Osteoblast (primary cell): ENCODE results near the gene RREB1. TPM values are rescaled to one million over a fixed set of nuclear protein-coding genes. Genes with fewer than 3 reads are reported as not detected.

Experiments
- DNase-seq: peaks from one replicate; pipeline ENCODE4 v3.0.0; 2011; ENCODE audit warnings: low spot score, mixed read lengths; ENCODE audit not compliant: insufficient read length; ENCODE audit errors: missing footprints
- H2AFZ ChIP-seq: 2 replicates; pipeline ENCODE4 v1.6.0; 2011; ENCODE audit warnings: mild to moderate bottlenecking, low read length
- H3K27ac ChIP-seq: 2 replicates; pipeline ENCODE4 v1.5.1; 2011; ENCODE audit warnings: mild to moderate bottlenecking, low read depth, low read length, moderate library complexity
- H3K27me3 ChIP-seq: 2 replicates; pipeline ENCODE4 v1.6.0; 2012; ENCODE audit warnings: mild to moderate bottlenecking, control low read depth, inconsistent platforms, low read length, moderate library complexity; ENCODE audit not compliant: insufficient read depth
- H3K36me3 ChIP-seq: 2 replicates; pipeline ENCODE4 v1.5.1; 2011; ENCODE audit warnings: mild to moderate bottlenecking, low read length, control low read depth, moderate library complexity; ENCODE audit not compliant: insufficient read depth
- H3K4me1 ChIP-seq: 2 replicates; pipeline ENCODE4 v1.5.1; 2011; ENCODE audit warnings: mild to moderate bottlenecking, low read length, control low read depth, moderate library complexity; ENCODE audit not compliant: insufficient read depth
- H3K4me2 ChIP-seq: 2 replicates; pipeline ENCODE4 v1.6.0; 2011; ENCODE audit warnings: mild to moderate bottlenecking, low read length; ENCODE audit not compliant: insufficient read depth
- H3K4me3 ChIP-seq: fragments of 200-600 bp; sonication (generic); 3 replicates; pipeline ENCODE4 v1.5.1; 2012; ENCODE audit warnings: mild to moderate bottlenecking, low read length, inconsistent platforms; ENCODE audit not compliant: insufficient read depth
- H3K79me2 ChIP-seq: 2 replicates; pipeline ENCODE4 v1.6.0; 2012; ENCODE audit warnings: mild to moderate bottlenecking, low read length, control low read depth, inconsistent platforms; ENCODE audit not compliant: insufficient read depth
- H3K9me3 ChIP-seq: 2 replicates; pipeline ENCODE4 v1.5.1; 2011; ENCODE audit warnings: low read depth, low read length, control low read depth
- H4K20me1 ChIP-seq: 2 replicates; pipeline ENCODE4 v1.6.0; 2012; ENCODE audit warnings: mild to moderate bottlenecking, low read length, control low read depth; ENCODE audit not compliant: insufficient read depth
- total RNA-seq: library from RNA; depleted of rRNA; stranded (reverse); fragments of >200 nt; gene quantifications from 2 replicates; pipeline ENCODE4 v1.2.3, GENCODE V29; 2012
- TF ChIP-seq, protein P1 (sequence below): IDR thresholded peaks from 2 replicates; pipeline ENCODE4 v1.5.1; 2011; ENCODE audit warnings: mild to moderate bottlenecking, low read depth, low read length, moderate library complexity; ENCODE audit errors: extremely low read depth

The RREB1 gene
- total RNA-seq, 1 donor = 29.3 TPM

DNA sequence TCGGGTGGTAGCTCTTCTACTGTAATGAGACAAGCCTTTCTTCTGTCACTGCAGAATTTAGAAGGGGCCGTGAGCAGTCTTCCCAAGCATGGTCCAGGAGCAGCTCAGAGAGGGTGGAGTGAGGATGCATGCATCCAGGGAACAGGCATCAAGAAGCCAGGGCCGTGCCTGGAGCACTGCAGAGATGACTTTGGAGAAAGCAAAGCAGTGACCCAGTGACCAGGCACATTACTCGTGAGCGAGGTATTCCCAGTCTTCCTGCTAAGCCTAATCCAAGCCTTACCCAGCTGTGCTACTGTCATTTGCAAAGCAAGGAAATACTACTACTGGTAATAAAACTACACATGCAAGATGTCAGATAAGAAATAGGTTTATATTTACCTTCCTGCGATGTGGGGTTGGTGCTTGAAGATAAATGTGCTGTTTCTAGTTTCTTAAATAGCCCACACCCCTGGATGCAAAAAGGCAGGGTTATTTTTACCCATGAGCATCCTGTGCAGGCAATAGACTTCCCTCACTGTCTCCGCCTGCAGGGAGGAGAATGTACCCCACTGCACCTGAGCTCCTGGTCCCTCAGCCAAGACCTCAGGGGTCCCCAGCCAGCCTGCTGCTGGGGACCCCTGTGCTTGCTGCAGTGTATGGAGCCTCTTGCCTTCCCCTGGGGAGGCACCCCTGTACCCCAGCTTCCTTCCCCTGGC, 142.3 kb downstream of the RREB1 start:
- TF ChIP-seq, protein P1, sequence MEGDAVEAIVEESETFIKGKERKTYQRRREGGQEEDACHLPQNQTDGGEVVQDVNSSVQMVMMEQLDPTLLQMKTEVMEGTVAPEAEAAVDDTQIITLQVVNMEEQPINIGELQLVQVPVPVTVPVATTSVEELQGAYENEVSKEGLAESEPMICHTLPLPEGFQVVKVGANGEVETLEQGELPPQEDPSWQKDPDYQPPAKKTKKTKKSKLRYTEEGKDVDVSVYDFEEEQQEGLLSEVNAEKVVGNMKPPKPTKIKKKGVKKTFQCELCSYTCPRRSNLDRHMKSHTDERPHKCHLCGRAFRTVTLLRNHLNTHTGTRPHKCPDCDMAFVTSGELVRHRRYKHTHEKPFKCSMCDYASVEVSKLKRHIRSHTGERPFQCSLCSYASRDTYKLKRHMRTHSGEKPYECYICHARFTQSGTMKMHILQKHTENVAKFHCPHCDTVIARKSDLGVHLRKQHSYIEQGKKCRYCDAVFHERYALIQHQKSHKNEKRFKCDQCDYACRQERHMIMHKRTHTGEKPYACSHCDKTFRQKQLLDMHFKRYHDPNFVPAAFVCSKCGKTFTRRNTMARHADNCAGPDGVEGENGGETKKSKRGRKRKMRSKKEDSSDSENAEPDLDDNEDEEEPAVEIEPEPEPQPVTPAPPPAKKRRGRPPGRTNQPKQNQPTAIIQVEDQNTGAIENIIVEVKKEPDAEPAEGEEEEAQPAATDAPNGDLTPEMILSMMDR = no peak
- no peaks in the 10 kb centered on the region for H3K27me3 ChIP-seq
- no peak for DNase-seq
- no peak overlapping the region for H3K27ac ChIP-seq
- H3K4me1 ChIP-seq = no peaks in the 10 kb centered on the region
- no peaks in the 10 kb centered on the region for H3K9me3 ChIP-seq
- peaks cover 14% of the 10 kb centered on the region for H4K20me1 ChIP-seq
- peaks cover 5% of the 10 kb centered on the region for H3K79me2 ChIP-seq
- H3K4me3 ChIP-seq = no peak overlapping the region
- H3K36me3 ChIP-seq = peaks cover 45% of the 10 kb centered on the region
- H3K4me2 ChIP-seq = no peak overlapping the region
- no peak overlapping the region for H2AFZ ChIP-seq

DNA sequence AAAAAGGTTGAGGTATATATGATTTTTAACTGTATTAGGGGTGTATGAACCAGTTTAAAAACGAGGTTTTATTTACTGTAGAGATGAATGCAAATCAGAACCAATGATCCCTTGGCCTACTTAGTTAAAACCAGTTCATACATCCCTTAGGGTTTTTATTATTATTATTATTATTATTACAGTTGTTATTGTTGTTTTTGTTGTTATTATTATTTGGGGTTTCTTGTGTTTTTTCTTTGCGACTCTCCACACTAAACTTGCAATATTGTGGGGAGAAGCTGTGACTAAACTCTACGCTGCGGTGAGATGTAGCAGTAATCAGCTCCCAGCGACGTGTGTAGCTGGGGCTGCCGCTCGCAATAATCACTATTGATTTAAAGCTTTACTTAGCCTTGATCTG, 143.1 kb downstream of the RREB1 start:
- peaks cover 10% of the 10 kb centered on the region for H4K20me1 ChIP-seq
- peaks cover under 1% of the 10 kb centered on the region for H3K79me2 ChIP-seq
- no peak overlapping the region for H3K4me2 ChIP-seq
- no peak overlapping the region for H3K4me3 ChIP-seq
- no peak overlapping the region for H2AFZ ChIP-seq
- no peaks in the 10 kb centered on the region for H3K27me3 ChIP-seq
- TF ChIP-seq, protein P1 = no peak
- H3K9me3 ChIP-seq = peaks cover under 1% of the 10 kb centered on the region
- DNase-seq = no peak
- H3K4me1 ChIP-seq = no peaks in the 10 kb centered on the region
- H3K36me3 ChIP-seq = peaks cover 45% of the 10 kb centered on the region
- H3K27ac ChIP-seq = no peak overlapping the region

DNA sequence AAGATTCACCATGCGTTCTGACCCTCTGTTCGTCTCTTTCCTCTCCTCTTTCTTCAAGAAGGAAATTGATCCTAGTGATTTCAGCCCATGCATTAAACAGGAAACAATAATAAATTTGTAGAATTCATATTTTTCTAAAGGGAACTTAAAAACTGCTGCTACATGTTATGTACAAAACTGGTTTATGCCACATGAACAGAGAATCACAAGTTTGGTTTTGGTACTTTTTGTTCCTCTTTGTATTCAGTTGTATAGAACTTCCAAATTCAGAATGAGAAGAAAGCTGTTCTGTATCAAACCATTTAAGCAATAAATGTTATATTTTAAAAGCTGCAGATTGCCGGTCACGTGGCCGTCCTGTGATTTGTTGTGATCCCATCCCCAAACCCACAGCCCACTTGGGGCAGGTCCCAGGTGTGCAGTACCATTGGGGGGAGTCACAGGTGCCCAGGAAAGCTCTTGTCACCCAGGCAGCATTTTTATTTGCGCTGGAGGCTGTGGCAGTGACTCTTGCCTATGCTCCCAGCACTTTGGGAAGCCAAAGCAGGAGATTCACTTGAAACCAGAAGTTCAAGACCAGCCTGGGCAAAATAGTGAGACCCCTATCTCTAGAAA, 144.0 kb downstream of the RREB1 start:
- Histone ChIP-seq H4K20me1 (peaks cover 10% of the 10 kb centered on the region), H3K79me2 (no peaks in the 10 kb centered on the region), H3K27me3 (no peaks in the 10 kb centered on the region), H2AFZ (no peak overlapping the region), H3K36me3 (peaks cover 40% of the 10 kb centered on the region), H3K9me3 (peaks cover 3% of the 10 kb centered on the region), H3K27ac (no peak overlapping the region), H3K4me3 (no peak overlapping the region), H3K4me2 (no peak overlapping the region), H3K4me1 (no peaks in the 10 kb centered on the region)
- DNase-seq = no peak
- TF ChIP-seq, protein P1 = no peak

DNA sequence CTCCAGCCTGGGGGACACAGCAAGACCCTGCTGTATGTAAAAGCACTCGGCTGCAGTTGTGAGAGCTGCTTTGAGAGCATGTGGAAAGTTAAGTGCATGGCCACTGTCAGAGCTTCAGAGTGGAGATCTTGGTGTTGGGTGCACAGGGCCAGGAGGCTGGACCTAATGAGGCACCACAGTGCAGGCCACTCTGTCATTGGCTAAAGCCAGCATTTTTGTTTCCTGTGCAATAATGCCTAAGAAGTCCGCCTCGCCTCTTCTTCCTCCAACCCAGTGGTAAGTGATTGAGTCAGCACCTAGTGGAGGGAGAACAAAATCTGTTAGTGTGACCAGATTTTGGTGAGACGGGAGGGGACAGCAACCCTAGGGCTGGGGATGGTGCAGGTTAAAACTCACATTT, 144.6 kb downstream of the RREB1 start:
- H3K27me3 ChIP-seq = no peaks in the 10 kb centered on the region
- peaks cover 10% of the 10 kb centered on the region for H4K20me1 ChIP-seq
- H3K9me3 ChIP-seq = peaks cover 3% of the 10 kb centered on the region
- no peak overlapping the region for H2AFZ ChIP-seq
- H3K36me3 ChIP-seq = peaks cover 38% of the 10 kb centered on the region
- no peak for DNase-seq
- no peaks in the 10 kb centered on the region for H3K4me1 ChIP-seq
- TF ChIP-seq, protein P1 = no peak
- no peak overlapping the region for H3K4me2 ChIP-seq
- no peaks in the 10 kb centered on the region for H3K79me2 ChIP-seq
- H3K27ac ChIP-seq = no peak overlapping the region
- no peak overlapping the region for H3K4me3 ChIP-seq
